MG63 (cell line): ENCODE data around the gene TFF3. TPM values are rescaled to one million over a fixed set of nuclear protein-coding genes. Genes with fewer than 3 reads are reported as not detected.

Experiments used
- DNase-seq: peaks from one replicate; pipeline ENCODE4 v3.0.0-alpha.2; 2020
- H3K27me3 ChIP-seq: fragments of 250-450 bp; sonication (Bioruptor Pico); 2 replicates; pipeline ENCODE4 v1.5.1; 2020; ENCODE audit warnings: mild to moderate bottlenecking, moderate library complexity
- H3K36me3 ChIP-seq: fragments of 250-450 bp; sonication (Bioruptor Pico); 2 replicates; pipeline ENCODE4 v1.5.1; 2020; ENCODE audit warnings: mild to moderate bottlenecking, moderate library complexity
- H3K4me3 ChIP-seq: fragments of 250-450 bp; sonication (Bioruptor Pico); 2 replicates; pipeline ENCODE4 v1.5.1; 2020; ENCODE audit warnings: mild to moderate bottlenecking, moderate library complexity
- H3K9me3 ChIP-seq: fragments of 250-450 bp; sonication (Bioruptor Pico); 2 replicates; pipeline ENCODE4 v1.5.1; 2020; ENCODE audit warnings: mild to moderate bottlenecking, moderate library complexity
- total RNA-seq: library from RNA; depleted of rRNA; stranded (reverse); fragments of >200 nt; shearing (Covaris generic); gene quantifications from 2 replicates; pipeline ENCODE4 v1.2.3, GENCODE V29; 2014; ENCODE audit warnings: low replicate concordance; rRNA removed

The TFF3 gene, protein sequence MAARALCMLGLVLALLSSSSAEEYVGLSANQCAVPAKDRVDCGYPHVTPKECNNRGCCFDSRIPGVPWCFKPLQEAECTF
- total RNA-seq = not detected in 2 replicates

DNA sequence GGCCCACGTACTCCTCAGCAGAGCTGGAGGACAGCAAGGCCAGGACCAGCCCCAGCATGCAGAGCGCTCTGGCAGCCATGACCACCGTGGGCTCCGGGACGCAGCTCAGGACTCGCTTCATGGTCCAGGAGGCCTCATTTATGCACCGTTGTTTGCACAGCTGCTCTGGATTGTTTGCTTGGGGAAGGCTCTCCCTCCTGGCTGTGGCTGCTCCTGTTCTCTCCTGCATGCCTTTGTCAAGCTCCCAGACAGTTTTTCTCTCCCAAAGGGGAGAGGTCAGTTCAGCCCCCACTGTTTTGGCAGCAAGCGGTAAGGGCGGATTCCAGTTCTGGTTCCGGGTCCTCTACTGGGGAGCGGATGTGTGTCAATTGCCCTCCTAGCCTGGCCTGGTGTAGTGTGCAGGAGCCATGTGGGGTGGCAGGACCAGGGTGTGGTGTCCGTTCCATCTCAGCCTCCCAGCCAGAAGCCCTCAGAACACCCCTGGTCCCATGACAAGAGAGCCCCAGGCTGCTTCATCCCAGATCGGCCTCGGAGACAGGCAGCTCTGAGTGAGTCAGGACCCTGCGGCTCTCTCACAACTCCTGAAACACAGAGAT is at the start of gene TFF3:
TSS of gene TFF3 (minus strand) at position 114 of the 596 bp plus-strand sequence. CDS start at position 79, 35 bp downstream.
- no peaks in the 10 kb centered on the region for H3K9me3 ChIP-seq
- no peak within 1 kb of the TSS for H3K4me3 ChIP-seq
- no peaks in the 10 kb centered on the region for H3K27me3 ChIP-seq
- H3K36me3 ChIP-seq = no peaks in the 10 kb centered on the region
- DNase-seq = no peak

DNA sequence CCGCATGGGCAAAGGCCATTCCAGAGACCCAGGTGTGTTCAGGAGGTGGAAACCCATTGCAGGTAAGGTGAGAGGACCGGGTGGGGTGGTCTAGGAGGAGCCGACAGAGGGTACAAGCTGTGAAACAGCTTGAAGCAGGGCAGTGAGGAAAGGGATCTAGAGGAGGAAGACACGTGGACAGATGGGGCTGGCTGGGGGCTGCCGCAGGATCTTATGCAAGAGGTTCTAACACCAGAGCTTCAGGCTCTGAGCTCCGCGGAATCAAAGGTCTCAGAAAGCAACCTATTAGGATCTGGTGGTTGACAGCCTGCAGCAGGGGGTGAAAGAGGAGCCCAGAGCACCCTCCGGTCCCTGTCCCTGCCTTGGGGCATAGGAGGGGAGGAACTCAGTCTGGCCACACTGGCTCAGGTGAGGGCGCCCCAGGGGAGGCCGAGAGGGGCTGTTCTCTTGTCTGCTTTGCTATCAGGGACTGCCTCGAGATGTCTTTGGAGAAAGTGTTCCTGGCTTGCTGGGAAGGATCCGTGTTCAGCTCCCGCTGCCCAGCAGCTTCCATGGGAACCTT is 49.2 kb upstream of the TFF3 start:
- peaks cover 6% of the 10 kb centered on the region for H3K27me3 ChIP-seq
- DNase-seq = no peak
- no peak overlapping the region for H3K4me3 ChIP-seq
- no peaks in the 10 kb centered on the region for H3K36me3 ChIP-seq
- H3K9me3 ChIP-seq = peaks cover 5% of the 10 kb centered on the region; the same call in 1 of the 2 replicates

DNA sequence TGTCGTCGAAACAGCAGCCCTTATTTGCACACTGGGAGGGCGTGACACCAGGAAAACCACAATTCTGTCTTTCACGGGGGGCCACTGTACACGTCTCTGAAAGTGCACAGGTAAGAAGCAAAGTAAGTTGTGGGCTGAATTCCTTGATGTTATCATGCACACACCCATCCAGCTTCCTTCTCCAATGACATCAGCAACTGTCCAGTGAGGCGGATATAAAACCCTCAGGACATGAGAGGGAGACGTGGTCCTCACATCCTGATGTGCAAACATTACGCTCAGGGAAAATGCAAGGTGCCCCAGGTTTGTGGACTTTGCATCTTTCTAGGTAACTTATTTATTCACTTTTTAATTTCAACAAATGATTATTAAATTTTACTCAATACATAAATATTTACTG is 48.1 kb upstream of the TFF3 start:
- no peak overlapping the region for H3K4me3 ChIP-seq
- DNase-seq = no peak
- peaks cover 5% of the 10 kb centered on the region; the same call in 1 of the 2 replicates for H3K9me3 ChIP-seq
- peaks cover 6% of the 10 kb centered on the region for H3K27me3 ChIP-seq
- H3K36me3 ChIP-seq = no peaks in the 10 kb centered on the region

DNA sequence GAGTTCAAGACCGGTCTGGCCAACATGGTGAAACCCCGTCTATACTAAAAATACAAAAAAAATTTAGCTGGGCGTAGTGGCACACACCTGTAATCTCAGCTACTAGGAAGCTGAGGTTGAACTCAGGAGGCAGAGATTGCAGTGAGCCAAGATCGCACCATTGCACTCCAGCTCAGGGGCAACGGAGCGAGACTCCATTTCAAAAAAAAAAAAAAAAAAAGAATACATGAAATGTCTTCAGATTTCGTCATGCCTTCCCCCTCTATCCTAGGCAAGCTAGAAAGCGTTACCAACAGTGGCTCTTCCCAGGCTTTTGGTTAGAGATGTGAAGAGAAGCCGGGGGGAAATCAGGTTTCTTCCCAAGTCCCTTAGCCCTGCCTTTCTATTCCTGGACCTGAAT is 47.5 kb upstream of the TFF3 start:
- no peak for DNase-seq
- H3K27me3 ChIP-seq = peaks cover 7% of the 10 kb centered on the region

DNA sequence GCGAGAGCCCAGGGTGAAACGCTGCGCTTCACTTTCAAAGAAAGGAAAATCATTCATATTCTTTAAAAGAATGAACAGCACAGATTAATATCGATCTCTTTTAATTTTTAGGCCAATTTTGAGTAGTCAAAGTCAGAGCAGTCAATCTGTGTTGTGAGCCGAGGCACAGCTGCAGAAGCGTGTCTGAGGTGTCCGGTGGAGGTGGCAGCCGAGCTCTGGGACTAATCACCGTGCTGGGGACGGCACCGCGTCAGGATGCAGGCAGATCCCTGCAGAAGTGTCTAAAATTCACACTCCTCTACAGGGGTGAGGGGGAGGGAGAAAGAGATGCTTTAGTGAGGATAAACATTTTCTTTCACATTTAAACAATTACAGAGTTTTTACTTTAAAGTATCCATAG is 47.0 kb upstream of the TFF3 start:
- no peak overlapping the region for H3K4me3 ChIP-seq
- peaks cover 5% of the 10 kb centered on the region; the same call in 1 of the 2 replicates for H3K9me3 ChIP-seq
- H3K36me3 ChIP-seq = no peaks in the 10 kb centered on the region
- no peak for DNase-seq
- peaks cover 9% of the 10 kb centered on the region for H3K27me3 ChIP-seq

More for the DNA sequence above, 47.5 kb upstream of the TFF3 start:
- H3K9me3 ChIP-seq = peaks cover 5% of the 10 kb centered on the region; the same call in 1 of the 2 replicates
- H3K36me3 ChIP-seq = no peaks in the 10 kb centered on the region
- no peak overlapping the region for H3K4me3 ChIP-seq

DNA sequence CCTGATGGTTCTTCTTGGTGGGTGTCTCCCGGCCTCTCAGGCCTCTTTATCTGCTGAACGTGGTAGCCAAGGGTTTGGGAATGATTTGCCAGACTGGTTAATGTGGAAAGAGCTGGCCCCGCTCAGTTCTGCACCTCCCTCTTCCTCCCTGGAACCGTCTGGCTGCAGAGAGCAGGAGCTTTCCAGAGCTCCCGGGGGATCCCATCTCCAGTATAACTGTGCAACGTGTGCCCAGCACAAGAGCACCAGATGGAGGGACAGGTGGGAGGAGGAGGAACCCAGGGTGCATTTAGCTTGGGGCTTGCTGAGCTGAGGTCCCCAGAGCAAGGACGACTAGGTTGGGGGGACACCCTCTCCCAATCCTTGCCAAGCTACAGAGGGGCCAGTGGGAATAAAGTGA is 46.1 kb upstream of the TFF3 start:
- H3K36me3 ChIP-seq = no peaks in the 10 kb centered on the region
- H3K27me3 ChIP-seq = peaks cover 9% of the 10 kb centered on the region
- H3K9me3 ChIP-seq = peaks cover 5% of the 10 kb centered on the region; the same call in 1 of the 2 replicates
- no peak for DNase-seq
- no peak overlapping the region for H3K4me3 ChIP-seq

DNA sequence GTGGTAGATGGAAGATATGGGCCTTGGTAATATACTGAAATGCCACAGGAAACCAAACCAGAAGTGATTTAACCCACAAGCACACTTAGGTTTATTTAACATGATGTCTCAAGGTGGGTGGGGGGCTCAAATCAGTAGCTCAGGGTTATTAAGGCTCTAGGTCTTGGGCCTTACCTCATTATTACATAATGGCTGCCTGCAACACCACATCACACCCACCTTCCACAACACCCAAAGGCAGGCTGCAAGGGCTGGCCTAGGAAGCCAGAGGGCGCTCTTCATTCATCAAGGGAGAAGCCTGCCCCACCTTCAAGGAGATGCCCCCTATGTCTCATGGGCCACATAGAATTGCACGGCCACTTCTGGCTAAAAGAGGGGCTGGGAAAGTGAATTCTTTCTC is 45.1 kb upstream of the TFF3 start:
- H3K4me3 ChIP-seq = no peak overlapping the region
- H3K36me3 ChIP-seq = no peaks in the 10 kb centered on the region
- no peak for DNase-seq
- H3K27me3 ChIP-seq = peaks cover 9% of the 10 kb centered on the region
- peaks cover 5% of the 10 kb centered on the region; the same call in 1 of the 2 replicates for H3K9me3 ChIP-seq

DNA sequence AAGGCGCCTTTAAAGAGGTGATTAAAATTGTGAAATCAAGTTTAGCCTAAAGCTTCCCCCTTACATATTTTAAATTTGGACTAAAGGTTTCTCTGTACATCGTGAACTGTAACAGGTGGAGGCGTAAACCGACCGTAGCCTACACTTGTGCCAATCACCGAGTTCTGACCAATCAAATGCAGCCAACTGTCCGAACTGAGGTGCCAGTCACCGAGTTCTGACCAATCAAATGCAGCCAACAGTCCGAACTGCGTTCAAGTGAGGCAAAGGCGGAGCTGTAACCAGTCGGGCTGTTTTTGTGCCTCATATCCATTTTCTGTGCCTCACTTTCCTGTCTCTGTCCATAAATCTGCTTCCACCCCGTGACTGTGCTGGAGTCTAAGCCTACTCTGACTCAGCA is 43.7 kb upstream of the TFF3 start:
- Histone ChIP-seq H3K9me3 (peaks cover 5% of the 10 kb centered on the region; the same call in 1 of the 2 replicates), H3K36me3 (no peaks in the 10 kb centered on the region), H3K4me3 (no peak overlapping the region), H3K27me3 (peaks cover 9% of the 10 kb centered on the region)
- DNase-seq = no peak

DNA sequence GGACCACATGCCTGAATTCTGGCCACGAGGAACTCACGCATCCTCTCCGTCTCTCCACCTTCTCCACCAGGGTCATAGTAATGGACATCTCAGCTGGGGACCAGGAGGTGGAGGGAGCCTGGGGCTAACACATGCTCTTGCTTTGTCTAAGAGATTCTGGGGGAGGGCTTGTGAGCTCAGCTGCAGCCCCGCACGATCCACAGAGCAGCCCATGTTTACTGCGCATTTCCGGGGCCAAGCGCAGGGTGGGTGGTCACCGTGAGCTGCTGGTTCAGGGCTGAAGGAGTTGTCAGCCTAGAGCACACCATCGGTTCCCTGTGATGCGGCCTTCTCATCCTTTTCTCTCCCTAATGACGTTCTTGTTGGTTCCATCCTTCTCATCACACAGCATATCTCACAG is 43.1 kb upstream of the TFF3 start:
- peaks cover 9% of the 10 kb centered on the region for H3K27me3 ChIP-seq
- no peak overlapping the region for H3K4me3 ChIP-seq
- H3K36me3 ChIP-seq = no peaks in the 10 kb centered on the region
- DNase-seq = no peak
- H3K9me3 ChIP-seq = peaks cover 5% of the 10 kb centered on the region; the same call in 1 of the 2 replicates

DNA sequence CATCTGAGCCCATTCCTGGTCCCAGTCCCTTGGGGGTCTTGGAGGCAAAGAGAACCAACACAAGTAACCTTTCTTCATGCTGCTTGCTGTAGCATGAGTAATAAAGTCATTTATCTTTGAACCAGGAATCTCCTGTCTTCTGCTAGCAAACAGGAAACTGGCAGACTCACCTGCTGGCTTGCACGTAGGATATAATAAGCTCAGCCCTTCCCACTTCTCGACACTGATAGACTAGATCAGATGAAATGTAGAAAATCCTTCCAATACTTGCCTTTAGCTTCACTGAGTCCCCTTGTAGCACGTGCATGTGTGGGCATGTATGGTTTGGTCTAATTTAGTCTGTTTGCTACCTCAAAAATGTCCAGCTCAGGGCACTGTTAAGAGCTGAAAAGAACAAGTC is 42.1 kb upstream of the TFF3 start:
- Histone ChIP-seq H3K27me3 (peaks cover 4% of the 10 kb centered on the region), H3K9me3 (peaks cover 5% of the 10 kb centered on the region; the same call in 1 of the 2 replicates), H3K4me3 (no peak overlapping the region), H3K36me3 (no peaks in the 10 kb centered on the region)
- no peak for DNase-seq

DNA sequence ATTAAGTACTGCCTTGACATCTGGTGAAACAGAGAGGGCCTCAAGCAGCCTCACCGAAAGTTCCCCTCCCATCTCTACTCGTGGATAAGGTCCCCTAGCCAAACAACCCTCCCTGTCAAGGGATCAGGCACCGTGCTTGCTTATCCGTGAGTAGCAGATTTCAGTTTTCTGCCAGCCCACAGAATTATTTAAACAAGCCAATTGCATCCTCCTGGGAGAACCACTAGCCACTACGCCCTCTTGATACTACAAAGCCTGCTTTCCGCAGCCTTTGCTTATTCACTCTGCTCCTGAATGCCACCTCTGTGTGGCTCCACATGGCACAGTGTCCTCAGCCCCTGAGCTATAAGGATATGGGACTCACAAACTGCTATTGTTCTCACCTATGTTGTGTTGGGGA is 41.4 kb upstream of the TFF3 start:
- Histone ChIP-seq H3K36me3 (no peaks in the 10 kb centered on the region), H3K27me3 (peaks cover 4% of the 10 kb centered on the region), H3K4me3 (no peak overlapping the region), H3K9me3 (peaks cover 5% of the 10 kb centered on the region; the same call in 1 of the 2 replicates)
- no peak for DNase-seq

DNA sequence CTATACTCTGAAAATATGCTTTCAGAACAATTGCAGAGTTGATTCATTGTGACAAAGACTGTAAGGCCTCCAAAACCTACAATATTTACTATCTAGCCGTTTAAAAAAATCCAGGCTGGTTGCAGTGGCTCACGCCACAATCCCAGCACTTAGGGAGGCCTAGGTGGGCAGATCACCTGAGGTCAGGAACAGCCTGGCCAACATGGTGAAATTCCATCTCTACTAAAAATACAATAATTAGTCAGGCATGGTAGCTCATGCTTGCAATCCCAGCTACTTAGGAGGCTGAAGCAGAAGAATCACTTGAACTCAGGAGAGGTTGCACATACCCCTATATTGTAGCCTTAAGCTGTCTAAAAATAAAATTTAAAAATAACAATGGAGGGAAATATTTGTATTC is 40.8 kb upstream of the TFF3 start:
- Histone ChIP-seq H3K27me3 (peaks cover 4% of the 10 kb centered on the region), H3K36me3 (no peaks in the 10 kb centered on the region), H3K9me3 (peaks cover 5% of the 10 kb centered on the region; the same call in 1 of the 2 replicates), H3K4me3 (no peak overlapping the region)
- DNase-seq = no peak

DNA sequence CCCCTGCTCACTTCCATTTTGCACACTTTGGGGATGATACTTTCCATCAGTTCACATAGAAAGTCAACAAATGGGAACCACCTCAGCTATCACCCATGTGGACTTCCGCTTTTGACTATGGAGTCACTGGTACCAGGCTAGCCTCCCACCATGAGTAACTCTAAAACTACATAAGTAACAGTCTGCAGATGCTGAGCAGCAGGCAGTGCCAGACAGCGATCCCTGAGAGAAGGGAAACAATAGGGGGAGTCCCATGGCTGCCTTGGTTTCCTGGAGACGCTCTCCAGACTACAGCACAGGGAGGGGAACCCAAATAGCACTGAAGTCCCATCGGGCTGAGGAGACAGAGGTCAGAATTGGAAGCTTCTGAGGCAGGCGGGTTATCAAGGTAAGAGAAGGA is 38.4 kb upstream of the TFF3 start:
- Histone ChIP-seq H3K36me3 (no peaks in the 10 kb centered on the region), H3K27me3 (peaks cover 4% of the 10 kb centered on the region), H3K9me3 (no peaks in the 10 kb centered on the region; the same call in 1 of the 2 replicates), H3K4me3 (no peak overlapping the region)
- DNase-seq = no peak

DNA sequence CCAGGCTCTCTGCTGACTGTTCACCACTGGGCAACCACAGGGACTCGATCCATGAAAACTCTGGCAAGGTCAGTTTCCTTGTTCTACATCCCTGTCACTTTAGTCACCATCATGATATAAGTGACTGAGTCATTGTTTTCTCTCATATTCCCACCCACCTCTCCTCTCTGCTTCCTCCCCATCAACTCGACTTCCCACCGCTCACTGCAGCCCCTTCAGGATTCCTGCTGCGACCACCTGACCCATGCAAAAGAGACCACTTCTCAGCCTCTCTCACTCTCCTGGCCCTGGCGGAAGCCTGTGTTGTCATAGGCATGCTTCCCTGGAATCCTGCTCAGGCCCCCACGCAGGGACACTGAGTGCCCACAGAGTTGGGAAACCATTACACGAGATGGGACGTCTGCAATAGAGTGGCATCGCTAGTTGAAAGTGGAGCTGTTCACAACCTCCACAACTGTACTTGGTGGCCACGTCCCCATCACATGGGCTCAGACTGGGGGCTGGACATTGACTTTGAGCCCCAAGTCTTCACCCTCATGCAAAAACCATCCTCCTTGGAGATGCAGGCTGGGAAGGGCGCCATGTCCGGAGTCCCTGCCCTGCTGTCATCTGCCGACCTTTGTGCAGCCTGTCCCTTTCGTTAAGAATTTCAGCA is 37.4 kb upstream of the TFF3 start:
- H3K9me3 ChIP-seq = no peaks in the 10 kb centered on the region; the same call in 1 of the 2 replicates
- H3K4me3 ChIP-seq = no peak overlapping the region
- no peak for DNase-seq
- peaks cover under 1% of the 10 kb centered on the region for H3K27me3 ChIP-seq
- H3K36me3 ChIP-seq = no peaks in the 10 kb centered on the region

DNA sequence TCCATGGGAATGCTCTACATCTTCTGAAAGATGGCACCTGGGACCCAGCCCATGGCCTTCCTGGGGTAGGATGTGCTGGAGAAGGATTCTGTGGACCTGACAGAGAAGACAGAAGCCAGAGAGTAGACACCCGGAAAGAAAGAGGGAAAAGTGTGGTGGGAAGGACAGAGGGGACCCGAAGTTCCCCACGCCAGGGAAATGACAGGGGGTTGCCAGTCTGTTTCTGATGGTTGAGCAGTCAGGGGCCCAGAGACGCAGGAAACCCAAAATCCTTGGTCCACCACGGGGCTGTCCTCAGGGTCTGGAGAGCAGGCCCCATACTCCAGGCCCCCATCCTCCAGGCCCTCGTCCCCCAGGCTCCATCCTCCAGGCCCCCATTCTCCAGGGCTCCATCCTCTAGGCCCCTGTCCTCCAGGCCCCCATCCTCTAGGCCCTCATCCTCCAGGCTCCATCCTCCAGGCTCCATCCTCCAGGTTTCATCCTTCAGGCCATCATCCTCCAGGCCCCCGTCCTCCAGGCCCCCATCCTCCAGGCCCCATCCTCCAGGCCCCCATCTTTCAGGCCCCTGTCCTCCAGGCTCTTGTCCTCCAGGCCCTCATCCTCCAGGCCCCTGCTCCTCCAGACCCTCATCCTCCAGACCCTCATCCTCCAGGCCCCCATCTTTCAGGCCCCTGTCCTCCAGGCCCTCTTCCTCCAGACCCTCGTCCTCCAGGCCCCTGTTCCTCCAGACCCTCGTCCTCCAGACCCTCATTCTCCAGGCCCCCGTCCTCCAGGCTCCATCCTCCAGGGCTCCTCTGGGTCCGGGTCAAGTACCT is 36.6 kb upstream of the TFF3 start:
- H3K4me3 ChIP-seq = no peak overlapping the region
- H3K36me3 ChIP-seq = no peaks in the 10 kb centered on the region
- no peaks in the 10 kb centered on the region; the same call in 1 of the 2 replicates for H3K9me3 ChIP-seq
- no peak for DNase-seq
- H3K27me3 ChIP-seq = no peaks in the 10 kb centered on the region; the same call in none of the 2 replicates

DNA sequence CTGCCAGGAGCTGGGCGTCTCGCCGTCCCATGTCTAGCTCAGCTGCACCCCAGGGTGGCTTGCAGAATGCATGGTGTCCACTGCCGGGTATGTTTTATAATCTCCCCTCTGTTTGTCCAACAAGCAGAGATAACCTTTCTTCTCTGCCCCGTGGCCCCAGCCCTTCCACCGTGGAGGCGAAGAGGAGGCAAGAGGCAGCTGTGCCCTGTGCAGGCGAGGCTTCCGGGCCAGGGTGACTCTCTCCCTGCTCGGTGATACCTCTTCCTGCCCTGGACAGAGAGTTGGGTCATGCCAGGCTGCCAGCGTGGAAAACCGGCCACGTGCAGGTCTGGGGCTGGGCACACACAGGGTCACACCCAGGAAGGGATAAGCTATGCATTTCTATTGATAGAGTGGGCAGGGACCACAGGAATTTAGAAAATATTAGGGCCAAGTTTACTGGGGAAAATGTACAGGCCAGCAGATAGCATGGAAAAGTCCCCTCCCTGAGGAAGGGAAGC is 35.8 kb upstream of the TFF3 start, which contains the start of gene TFF2:
TSS of gene TFF2 (minus strand) at position 68 of the 500 bp plus-strand sequence. CDS start at position 31, 37 bp downstream.
- H3K9me3 ChIP-seq = no peaks in the 10 kb centered on the region; the same call in 1 of the 2 replicates
- peaks cover 2% of the 10 kb centered on the region; the same call in 1 of the 2 replicates for H3K27me3 ChIP-seq

More for the DNA sequence above, 35.8 kb upstream of the TFF3 start, which contains the start of gene TFF2:
- DNase-seq = no peak
- no peak within 1 kb of the TSS for H3K4me3 ChIP-seq
- no peaks in the 10 kb centered on the region for H3K36me3 ChIP-seq
